Measurements from ENCODE around the gene SAFB. TPM values are rescaled to one million over a fixed set of nuclear protein-coding genes. Genes with fewer than 3 reads are reported as not detected.

Gene SAFB
- total RNA-seq, 1 experiment from 2014 or later: 171 TPM

DNA sequence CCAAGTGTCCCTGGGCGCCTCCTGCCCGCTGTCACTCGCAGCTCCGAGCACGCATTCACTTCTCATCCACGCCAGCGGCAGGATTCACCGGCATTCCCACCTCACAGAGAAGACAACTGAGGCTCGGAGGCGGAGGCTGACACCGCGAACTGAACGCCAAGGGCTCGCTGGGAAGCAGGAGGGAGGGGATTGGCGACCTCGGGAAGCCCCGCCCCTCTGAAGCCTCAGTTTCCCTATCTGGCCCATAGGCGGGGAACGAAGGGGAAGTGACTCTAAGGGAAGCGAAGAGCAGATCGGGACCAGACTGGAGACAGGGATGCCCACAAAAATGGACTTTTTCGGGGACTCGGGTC is 57.2 kb downstream of the SAFB start:
- no peak for TF ChIP-seq EZH2 (IDR thresholded peaks at IDR 0.05; ENCODE audit: borderline replicate concordance, low read depth, low read length, poor library complexity, severe bottlenecking)
- TF ChIP-seq, protein P1, sequence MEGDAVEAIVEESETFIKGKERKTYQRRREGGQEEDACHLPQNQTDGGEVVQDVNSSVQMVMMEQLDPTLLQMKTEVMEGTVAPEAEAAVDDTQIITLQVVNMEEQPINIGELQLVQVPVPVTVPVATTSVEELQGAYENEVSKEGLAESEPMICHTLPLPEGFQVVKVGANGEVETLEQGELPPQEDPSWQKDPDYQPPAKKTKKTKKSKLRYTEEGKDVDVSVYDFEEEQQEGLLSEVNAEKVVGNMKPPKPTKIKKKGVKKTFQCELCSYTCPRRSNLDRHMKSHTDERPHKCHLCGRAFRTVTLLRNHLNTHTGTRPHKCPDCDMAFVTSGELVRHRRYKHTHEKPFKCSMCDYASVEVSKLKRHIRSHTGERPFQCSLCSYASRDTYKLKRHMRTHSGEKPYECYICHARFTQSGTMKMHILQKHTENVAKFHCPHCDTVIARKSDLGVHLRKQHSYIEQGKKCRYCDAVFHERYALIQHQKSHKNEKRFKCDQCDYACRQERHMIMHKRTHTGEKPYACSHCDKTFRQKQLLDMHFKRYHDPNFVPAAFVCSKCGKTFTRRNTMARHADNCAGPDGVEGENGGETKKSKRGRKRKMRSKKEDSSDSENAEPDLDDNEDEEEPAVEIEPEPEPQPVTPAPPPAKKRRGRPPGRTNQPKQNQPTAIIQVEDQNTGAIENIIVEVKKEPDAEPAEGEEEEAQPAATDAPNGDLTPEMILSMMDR (conservative IDR thresholded peaks at IDR 0.05; ENCODE audit: low read depth, low read length): no peak
- H3K9me3 ChIP-seq (ENCODE audit: low read depth, low read length, poor library complexity, severe bottlenecking): no peaks in the 10 kb centered on the region
- H3K27ac ChIP-seq (ENCODE audit: low read depth, low read length, poor library complexity, severe bottlenecking): peak overlapping the region; percentile 87
- CTCF ChIA-PET: no interaction called here
- H3K4me3 ChIP-seq (ENCODE audit: low read depth, low read length, poor library complexity, severe bottlenecking): peak overlapping the region; percentile 91
- H3K27me3 ChIP-seq (replicated peaks; ENCODE audit: insufficient read depth, low read depth, low read length, poor library complexity): no peaks in the 10 kb centered on the region
- no peaks in the 10 kb centered on the region for H3K4me1 ChIP-seq (ENCODE audit: insufficient read depth, low read length, poor library complexity, severe bottlenecking)
- no peak for DNase-seq (ENCODE audit: low spot score)
- TSS peak; percentile 68 for BruUV-seq (replicated peaks)
- intact Hi-C loops (cut with micrococcal nuclease; ENCODE audit: unreplicated experiment): no loop called here
- POLR2A ChIA-PET (ENCODE audit: low non-redundant PET): no interaction called here
- no peaks in the 10 kb centered on the region for H3K36me3 ChIP-seq (ENCODE audit: insufficient read depth, low read length, poor library complexity, severe bottlenecking)

DNA sequence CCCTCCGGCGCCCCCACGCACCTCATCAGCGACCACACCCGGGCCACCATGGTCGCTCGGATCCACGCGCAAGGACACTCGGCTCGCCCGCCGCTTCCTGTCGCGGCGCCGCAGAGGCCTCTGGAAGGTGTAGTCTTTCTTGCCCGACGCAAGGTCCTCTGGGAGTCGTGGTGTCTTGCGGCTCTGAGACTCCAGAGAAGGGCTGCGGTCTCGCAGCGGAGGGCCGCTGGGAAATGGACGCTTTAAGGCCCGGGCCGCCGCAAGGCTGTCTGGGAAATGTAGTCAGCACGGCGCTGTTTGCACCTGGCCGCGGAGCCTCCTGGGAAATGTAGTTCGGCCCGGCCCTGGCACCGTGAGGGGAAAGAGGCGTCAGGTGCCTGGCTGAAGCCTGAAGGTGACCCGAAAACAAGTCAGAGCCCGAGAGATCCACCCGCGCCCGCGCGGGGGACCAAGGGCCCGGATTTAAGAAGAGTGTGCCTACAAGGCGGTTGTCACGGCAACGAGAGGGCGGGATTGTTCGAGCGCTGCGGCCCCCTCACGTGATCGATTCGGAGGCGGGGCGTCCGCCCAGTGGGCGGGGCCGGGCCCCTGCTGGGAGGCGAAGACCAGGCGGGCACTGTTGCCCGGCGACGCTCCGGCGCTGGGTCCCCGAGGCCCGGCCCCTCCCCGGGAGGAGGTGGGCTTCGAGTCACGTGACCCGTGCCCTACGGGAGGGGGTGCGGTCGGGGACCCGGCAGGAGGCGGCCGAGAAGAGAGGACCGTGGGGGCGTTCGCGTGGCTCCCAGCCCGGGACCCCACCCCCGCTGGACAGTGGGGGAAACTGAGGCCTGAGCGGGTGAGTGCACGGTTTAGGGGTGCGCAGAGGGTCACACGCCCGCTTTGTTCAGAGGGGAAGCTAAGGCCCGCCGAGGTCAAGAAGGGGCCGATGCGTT is 57.8 kb downstream of the SAFB start, which contains the start of the genes HSD11B1L and MICOS13:
Gene HSD11B1L, plus strand, starts transcription at position 591 of the 932 bp plus-strand sequence. CDS start 3,806 bp downstream, outside the sequence.
Gene MICOS13, minus strand, starts transcription at position 80 of the 932 bp plus-strand sequence. Its CDS starts 30 bp downstream, at position 50.
- peak; percentile 100 for DNase-seq (ENCODE audit: low spot score)
- ChIA-PET POLR2A (ENCODE audit: low non-redundant PET) (no interaction called here), CTCF (no interaction called here)
- Histone ChIP-seq H3K36me3 (ENCODE audit: insufficient read depth, low read length, poor library complexity, severe bottlenecking) (no peaks in the 10 kb centered on the region), H3K4me1 (ENCODE audit: insufficient read depth, low read length, poor library complexity, severe bottlenecking) (no peaks in the 10 kb centered on the region), H3K9me3 (ENCODE audit: low read depth, low read length, poor library complexity, severe bottlenecking) (no peaks in the 10 kb centered on the region), H3K27me3 (replicated peaks; ENCODE audit: insufficient read depth, low read depth, low read length, poor library complexity) (no peaks in the 10 kb centered on the region), H3K27ac (ENCODE audit: low read depth, low read length, poor library complexity, severe bottlenecking) (peak within 1 kb of the TSS; percentile 87), H3K4me3 (ENCODE audit: low read depth, low read length, poor library complexity, severe bottlenecking) (peak within 1 kb of the TSS; percentile 91)
- intact Hi-C loops (cut with micrococcal nuclease; ENCODE audit: unreplicated experiment): no loop called here
- BruUV-seq (replicated peaks): no TSS peak
- TF ChIP-seq EZH2 (IDR thresholded peaks at IDR 0.05; ENCODE audit: borderline replicate concordance, low read depth, low read length, poor library complexity, severe bottlenecking): no peak
- TF ChIP-seq, protein P1 (conservative IDR thresholded peaks at IDR 0.05; ENCODE audit: low read depth, low read length): no peak

DNA sequence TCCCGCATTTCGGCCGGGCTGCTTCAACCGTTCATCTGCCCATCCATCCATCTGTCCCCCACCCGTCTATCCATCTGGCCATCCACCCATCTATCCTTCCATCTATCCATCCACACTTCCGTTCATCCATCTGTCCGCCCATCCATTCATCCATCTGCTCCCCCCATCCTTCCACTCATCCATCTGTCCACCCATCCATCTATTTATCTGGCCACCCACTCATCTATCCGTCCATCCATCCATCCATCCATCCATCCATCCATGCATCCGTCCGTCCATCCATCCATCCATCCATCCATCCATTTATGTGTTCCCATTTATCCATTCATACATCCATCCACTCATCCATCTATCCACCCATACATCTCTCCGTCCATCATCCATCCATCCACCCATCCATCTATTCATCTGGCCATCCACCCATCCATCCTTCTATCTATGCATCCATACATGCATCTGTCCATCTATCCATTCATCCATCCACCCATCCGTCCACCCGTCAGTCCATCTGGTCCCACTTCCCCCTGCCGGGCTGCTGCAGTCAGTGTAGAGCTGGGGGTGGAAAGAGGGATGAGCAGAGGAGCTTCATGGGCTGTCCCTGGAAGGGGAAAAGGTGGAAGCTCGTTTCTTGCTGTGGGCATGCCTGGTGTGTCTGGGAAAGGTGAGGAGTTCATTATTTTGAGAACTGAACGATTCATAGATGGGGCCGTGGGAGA is 58.7 kb downstream of the SAFB start:
- Histone ChIP-seq H3K4me3 (ENCODE audit: low read depth, low read length, poor library complexity, severe bottlenecking) (peak overlapping the region; percentile 91), H3K27me3 (replicated peaks; ENCODE audit: insufficient read depth, low read depth, low read length, poor library complexity) (no peaks in the 10 kb centered on the region), H3K27ac (ENCODE audit: low read depth, low read length, poor library complexity, severe bottlenecking) (no peak overlapping the region), H3K9me3 (ENCODE audit: low read depth, low read length, poor library complexity, severe bottlenecking) (no peaks in the 10 kb centered on the region), H3K36me3 (ENCODE audit: insufficient read depth, low read length, poor library complexity, severe bottlenecking) (no peaks in the 10 kb centered on the region), H3K4me1 (ENCODE audit: insufficient read depth, low read length, poor library complexity, severe bottlenecking) (no peaks in the 10 kb centered on the region)
- ChIA-PET POLR2A (ENCODE audit: low non-redundant PET) (no interaction called here), CTCF (no interaction called here)
- intact Hi-C loops (cut with micrococcal nuclease; ENCODE audit: unreplicated experiment): no loop called here
- no peak for DNase-seq (ENCODE audit: low spot score)
- TF ChIP-seq, protein P1 (conservative IDR thresholded peaks at IDR 0.05; ENCODE audit: low read depth, low read length): no peak
- TF ChIP-seq EZH2 (IDR thresholded peaks at IDR 0.05; ENCODE audit: borderline replicate concordance, low read depth, low read length, poor library complexity, severe bottlenecking): no peak
- BruUV-seq (replicated peaks): no TSS peak

All from A673 (cell line).